ENCODE data around the gene LTBR. TPM values are rescaled to one million over a fixed set of nuclear protein-coding genes. Genes with fewer than 3 reads are reported as not detected.

LTBR gene
- total RNA-seq, 2 donors from 2014 or later, result 0.47 to 1.4 TPM

- peaks cover 5% of the 10 kb centered on the region for H3K4me1 Mint-ChIP-seq
These were observed 3.6 kb downstream of the LTBR start for GRCh38 chr12:6387541-6387940.

GRCh38 chr12:6390084-6390799 is 6.3 kb downstream of the LTBR start:
- no peak for ATAC-seq
- no peak overlapping the region for H3K4me3 Mint-ChIP-seq
- H3K36me3 Mint-ChIP-seq (ENCODE audit: low read depth), result no peaks in the 10 kb centered on the region
- H3K27ac Mint-ChIP-seq, result no peak overlapping the region
- peaks cover 16% of the 10 kb centered on the region for H3K27me3 Mint-ChIP-seq
- H3K4me1 Mint-ChIP-seq, result peaks cover 5% of the 10 kb centered on the region
- H3K9me3 ChIP-seq (ENCODE audit: control insufficient read depth, low read length, poor library complexity, severe bottlenecking), result no peaks in the 10 kb centered on the region
- DNase-seq, result no peak

More at GRCh38 chr12:6387541-6387940, 3.6 kb downstream of the LTBR start:
- peaks cover 2% of the 10 kb centered on the region for H3K36me3 Mint-ChIP-seq (ENCODE audit: low read depth)
- no peak overlapping the region for H3K4me3 Mint-ChIP-seq
- no peak for ATAC-seq
- H3K9me3 ChIP-seq (ENCODE audit: control insufficient read depth, low read length, poor library complexity, severe bottlenecking), result no peaks in the 10 kb centered on the region
- no peak overlapping the region for H3K27ac Mint-ChIP-seq
- DNase-seq, result no peak
- H3K27me3 Mint-ChIP-seq, result peaks cover 29% of the 10 kb centered on the region

- peaks cover 18% of the 10 kb centered on the region for H3K27me3 Mint-ChIP-seq
These were observed 7.1 kb downstream of the LTBR start for GRCh38 chr12:6391013-6391412.

GRCh38 chr12:6392504-6392903 is 8.5 kb downstream of the LTBR start:
- ATAC-seq (no peak), DNase-seq (no peak)
- no peaks in the 10 kb centered on the region for H3K36me3 Mint-ChIP-seq (ENCODE audit: low read depth)
- no peak overlapping the region for H3K4me3 Mint-ChIP-seq
- H3K27ac Mint-ChIP-seq, result no peak overlapping the region
- H3K4me1 Mint-ChIP-seq, result peaks cover 3% of the 10 kb centered on the region
- no peaks in the 10 kb centered on the region for H3K9me3 ChIP-seq (ENCODE audit: control insufficient read depth, low read length, poor library complexity, severe bottlenecking)
- H3K27me3 Mint-ChIP-seq, result peaks cover 19% of the 10 kb centered on the region

More at GRCh38 chr12:6391013-6391412, 7.1 kb downstream of the LTBR start:
- Mint-ChIP-seq H3K36me3 (ENCODE audit: low read depth) (no peaks in the 10 kb centered on the region), H3K27ac (no peak overlapping the region), H3K4me3 (no peak overlapping the region), H3K4me1 (peaks cover 5% of the 10 kb centered on the region)
- ATAC-seq (no peak), DNase-seq (no peak)
- no peaks in the 10 kb centered on the region for H3K9me3 ChIP-seq (ENCODE audit: control insufficient read depth, low read length, poor library complexity, severe bottlenecking)

GRCh38 chr12:6393109-6393508 is 9.1 kb downstream of the LTBR start:
- Mint-ChIP-seq H3K27ac (no peak overlapping the region), H3K27me3 (peaks cover 14% of the 10 kb centered on the region)
- no peak for ATAC-seq

GRCh38 chr12:6394398-6394797 is 10.4 kb downstream of the LTBR start:
- DNase-seq, result no peak
- Mint-ChIP-seq H3K27me3 (peaks cover 6% of the 10 kb centered on the region), H3K4me1 (no peaks in the 10 kb centered on the region), H3K27ac (no peak overlapping the region), H3K36me3 (ENCODE audit: low read depth) (no peaks in the 10 kb centered on the region), H3K4me3 (no peak overlapping the region)
- ATAC-seq, result no peak
- H3K9me3 ChIP-seq (ENCODE audit: control insufficient read depth, low read length, poor library complexity, severe bottlenecking), result no peaks in the 10 kb centered on the region

More at GRCh38 chr12:6393109-6393508, 9.1 kb downstream of the LTBR start:
- H3K9me3 ChIP-seq (ENCODE audit: control insufficient read depth, low read length, poor library complexity, severe bottlenecking), result no peaks in the 10 kb centered on the region
- no peak overlapping the region for H3K4me3 Mint-ChIP-seq
- H3K36me3 Mint-ChIP-seq (ENCODE audit: low read depth), result no peaks in the 10 kb centered on the region
- H3K4me1 Mint-ChIP-seq, result peaks cover 2% of the 10 kb centered on the region
- DNase-seq, result no peak

- DNase-seq (no peak), ATAC-seq (no peak)
- peaks cover 6% of the 10 kb centered on the region for H3K27me3 Mint-ChIP-seq
- H3K27ac Mint-ChIP-seq, result no peak overlapping the region
- H3K9me3 ChIP-seq (ENCODE audit: control insufficient read depth, low read length, poor library complexity, severe bottlenecking), result no peaks in the 10 kb centered on the region
- no peak overlapping the region for H3K4me3 Mint-ChIP-seq
- no peaks in the 10 kb centered on the region for H3K36me3 Mint-ChIP-seq (ENCODE audit: low read depth)
- H3K4me1 Mint-ChIP-seq, result no peaks in the 10 kb centered on the region
These were observed 12.1 kb downstream of the LTBR start for GRCh38 chr12:6396031-6396430.

GRCh38 chr12:6399884-6400644 is 16.1 kb downstream of the LTBR start:
- H3K9me3 ChIP-seq (ENCODE audit: control insufficient read depth, low read length, poor library complexity, severe bottlenecking), result no peaks in the 10 kb centered on the region
- no peak overlapping the region for H3K27ac Mint-ChIP-seq
- H3K4me3 Mint-ChIP-seq, result no peak overlapping the region
- DNase-seq, result no peak
- no peaks in the 10 kb centered on the region for H3K4me1 Mint-ChIP-seq
- no peaks in the 10 kb centered on the region for H3K36me3 Mint-ChIP-seq (ENCODE audit: low read depth)
- ATAC-seq, result no peak
- H3K27me3 Mint-ChIP-seq, result peaks cover 6% of the 10 kb centered on the region

GRCh38 chr12:6404390-6404789 is 20.4 kb downstream of the LTBR start:
- no peak overlapping the region for H3K4me3 Mint-ChIP-seq
- ATAC-seq (no peak), DNase-seq (no peak)
- H3K27ac Mint-ChIP-seq, result no peak overlapping the region
- peaks cover 4% of the 10 kb centered on the region for H3K36me3 Mint-ChIP-seq (ENCODE audit: low read depth)
- no peaks in the 10 kb centered on the region for H3K9me3 ChIP-seq (ENCODE audit: control insufficient read depth, low read length, poor library complexity, severe bottlenecking)
- H3K27me3 Mint-ChIP-seq, result peaks cover 6% of the 10 kb centered on the region
- no peaks in the 10 kb centered on the region for H3K4me1 Mint-ChIP-seq

GRCh38 chr12:6405963-6406362 is 22.0 kb downstream of the LTBR start:
- H3K36me3 Mint-ChIP-seq (ENCODE audit: low read depth), result peaks cover 6% of the 10 kb centered on the region
- no peak overlapping the region for H3K27ac Mint-ChIP-seq
- H3K27me3 Mint-ChIP-seq, result peaks cover 6% of the 10 kb centered on the region
- no peaks in the 10 kb centered on the region for H3K4me1 Mint-ChIP-seq
- DNase-seq, result no peak
- H3K4me3 Mint-ChIP-seq, result no peak overlapping the region
- no peaks in the 10 kb centered on the region for H3K9me3 ChIP-seq (ENCODE audit: control insufficient read depth, low read length, poor library complexity, severe bottlenecking)
- ATAC-seq, result no peak

GRCh38 chr12:6407236-6407954 is 23.4 kb downstream of the LTBR start:
- no peak overlapping the region for H3K4me3 Mint-ChIP-seq
- peaks cover 6% of the 10 kb centered on the region for H3K36me3 Mint-ChIP-seq (ENCODE audit: low read depth)
- no peaks in the 10 kb centered on the region for H3K9me3 ChIP-seq (ENCODE audit: control insufficient read depth, low read length, poor library complexity, severe bottlenecking)
- no peak for DNase-seq
- no peak overlapping the region for H3K27ac Mint-ChIP-seq
- no peak for ATAC-seq
- H3K27me3 Mint-ChIP-seq, result peaks cover 6% of the 10 kb centered on the region
- H3K4me1 Mint-ChIP-seq, result no peaks in the 10 kb centered on the region

- H3K9me3 ChIP-seq (ENCODE audit: control insufficient read depth, low read length, poor library complexity, severe bottlenecking), result no peaks in the 10 kb centered on the region
- DNase-seq (no peak), ATAC-seq (no peak)
- no peak overlapping the region for H3K4me3 Mint-ChIP-seq
- H3K27ac Mint-ChIP-seq, result no peak overlapping the region
- peaks cover 8% of the 10 kb centered on the region for H3K27me3 Mint-ChIP-seq
- H3K36me3 Mint-ChIP-seq (ENCODE audit: low read depth), result peaks cover 4% of the 10 kb centered on the region
- peaks cover 6% of the 10 kb centered on the region for H3K4me1 Mint-ChIP-seq
These were observed 32.6 kb downstream of the LTBR start for GRCh38 chr12:6416596-6416995.

GRCh38 chr12:6418796-6419195 is 34.8 kb downstream of the LTBR start:
- Mint-ChIP-seq H3K4me1 (peaks cover 12% of the 10 kb centered on the region), H3K27ac (no peak overlapping the region), H3K27me3 (peaks cover 8% of the 10 kb centered on the region), H3K4me3 (no peak overlapping the region), H3K36me3 (ENCODE audit: low read depth) (peaks cover 4% of the 10 kb centered on the region)
- ATAC-seq (no peak), DNase-seq (no peak)
- H3K9me3 ChIP-seq (ENCODE audit: control insufficient read depth, low read length, poor library complexity, severe bottlenecking), result no peaks in the 10 kb centered on the region

Measured in T-helper 17 cell (primary cell).